ENCODE measurements around the gene ADH4.

The ADH4 gene

DNA sequence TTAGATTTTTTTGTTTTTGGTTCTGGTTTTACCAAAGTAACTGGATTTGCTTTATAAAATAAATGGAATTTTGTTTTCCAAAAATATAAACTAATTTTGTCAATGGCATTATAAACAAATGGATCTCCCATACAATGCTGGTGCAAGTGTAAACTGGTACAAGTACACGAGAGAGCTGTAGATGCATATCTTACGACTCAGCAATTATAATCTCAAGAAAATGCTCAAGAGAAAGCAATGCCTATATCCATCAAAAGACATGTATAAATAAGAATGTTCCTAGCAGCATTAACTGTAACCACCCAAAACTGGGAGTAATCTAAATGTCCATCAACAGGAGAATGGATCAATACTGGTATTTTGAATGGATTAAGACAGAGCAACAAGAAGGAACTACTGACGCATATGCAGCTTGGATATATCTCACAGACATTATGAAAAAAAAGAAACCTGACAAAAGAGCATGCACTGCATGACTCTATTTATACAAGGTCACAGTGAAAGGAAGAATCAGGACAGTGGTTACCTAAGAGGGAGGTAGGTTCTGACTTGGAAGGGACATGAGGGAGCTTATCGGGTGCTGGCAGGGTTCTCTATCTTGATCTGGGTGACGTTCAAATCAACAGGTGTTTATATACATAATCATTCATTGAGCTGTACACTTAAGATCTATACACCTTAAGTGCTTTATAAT lies 65.0 kb downstream of the ADH4 start:
- no peak for DNase-seq

DNA sequence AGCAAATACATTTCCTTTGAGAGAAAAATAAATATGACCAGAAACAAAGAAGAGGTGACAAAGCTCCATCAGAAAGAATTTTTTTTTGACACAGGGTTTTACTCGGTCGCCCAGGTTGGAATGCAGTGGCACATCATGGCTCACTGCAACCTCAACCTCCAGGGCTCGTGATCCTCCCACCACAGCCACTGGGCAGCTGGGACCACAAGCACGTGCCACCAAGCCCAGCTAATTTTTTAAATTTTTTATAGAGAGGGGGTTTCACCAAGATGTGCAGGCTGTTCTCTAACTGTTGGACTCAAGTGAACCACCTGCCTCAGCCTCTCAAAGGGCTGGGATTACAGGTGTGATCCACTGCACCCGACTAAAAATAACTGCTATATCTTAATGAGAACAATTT lies 65.8 kb downstream of the ADH4 start:
- no peak for DNase-seq

DNA sequence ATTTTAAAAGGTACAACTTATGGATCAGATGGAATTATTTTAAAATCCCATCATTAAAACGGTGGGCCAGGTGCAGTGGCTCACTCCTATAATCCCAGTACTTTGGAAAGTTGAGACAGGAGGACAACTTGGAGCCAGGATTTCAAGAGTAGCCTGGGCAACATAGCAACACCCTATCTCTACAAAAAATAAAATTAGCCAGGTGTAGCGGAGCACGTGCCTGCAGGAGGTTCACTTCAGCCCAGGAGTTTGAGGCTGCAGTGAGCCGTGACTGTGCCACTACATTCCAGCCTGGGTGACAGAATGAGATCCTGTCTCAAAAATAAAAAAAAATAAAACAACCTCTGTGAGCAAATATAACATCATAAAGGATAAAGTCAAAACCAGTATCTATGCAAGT lies 66.9 kb downstream of the ADH4 start:
- no peak for DNase-seq

DNA sequence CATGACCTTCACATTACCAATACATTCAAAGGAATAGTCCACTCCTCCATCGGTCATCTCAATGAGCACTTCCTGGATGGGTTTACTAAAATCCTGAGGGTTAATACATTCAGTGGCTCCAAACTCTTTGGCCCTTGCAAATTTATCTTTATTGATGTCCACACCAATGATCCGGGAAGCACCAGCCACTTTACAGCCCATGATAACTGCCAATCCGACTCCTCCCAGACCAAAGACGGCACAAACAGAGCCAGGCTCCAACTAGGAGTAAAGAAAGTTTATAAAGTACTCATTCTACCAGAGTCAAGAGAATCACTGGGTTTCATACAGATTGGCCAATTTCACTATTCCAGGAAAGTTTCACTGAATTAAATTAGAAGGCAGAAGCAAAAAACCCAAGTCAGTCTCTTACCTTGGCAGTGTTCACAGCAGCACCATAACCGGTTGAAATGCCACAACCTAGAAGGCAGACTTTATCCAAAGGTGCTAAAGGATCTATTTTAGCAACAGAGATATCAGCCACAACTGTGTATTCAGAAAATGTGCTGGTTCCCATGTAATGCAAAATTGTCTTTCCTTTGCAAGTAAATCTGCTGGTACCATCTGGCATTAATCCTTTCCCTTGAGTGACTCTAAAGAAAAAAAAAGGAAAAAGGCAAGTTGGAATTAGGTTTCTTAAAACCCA lies 67.7 kb downstream of the ADH4 start:
- DNase-seq = no peak

DNA sequence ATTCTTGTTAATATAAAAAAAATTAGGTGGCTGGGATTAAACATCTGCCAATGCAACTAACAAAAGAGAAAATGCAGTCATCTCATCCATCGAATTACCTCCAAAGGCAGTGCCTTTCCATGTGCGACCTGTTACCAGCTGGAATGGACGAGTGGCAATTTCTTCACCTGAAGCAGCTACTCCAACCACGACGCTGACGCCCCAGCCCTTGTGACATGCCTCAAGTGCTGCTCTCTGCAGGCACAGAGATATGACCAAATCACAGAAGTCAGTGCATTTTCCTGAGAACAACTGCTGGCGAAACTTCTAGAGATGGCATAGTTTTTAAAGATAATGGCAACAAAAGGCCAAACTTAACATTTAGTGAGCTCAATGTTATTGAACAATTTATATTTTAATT lies 69.3 kb downstream of the ADH4 start:
- no peak for DNase-seq

Measured in CD4-positive, alpha-beta T cell treated with Interleukin-12 subunit alpha and Interleukin-12 subunit beta, for 1 hour (primary cell).